HG03103 (cell line): ENCODE data around the gene NCOA3.

ENCODE experiments used
- ATAC-seq: cut with Tn5 transposase; IDR thresholded peaks from one replicate; pipeline ENCODE4 v1.9.1; 2021; ENCODE audit warnings: low read depth; ENCODE audit not compliant: unreplicated experiment

NCOA3 gene

GRCh38 chr20:47660983-47661700 is 159.5 kb downstream of the NCOA3 start:
- ATAC-seq, result no peak

GRCh38 chr20:47661714-47662113 is 160.0 kb downstream of the NCOA3 start:
- ATAC-seq, result no peak

DNA sequence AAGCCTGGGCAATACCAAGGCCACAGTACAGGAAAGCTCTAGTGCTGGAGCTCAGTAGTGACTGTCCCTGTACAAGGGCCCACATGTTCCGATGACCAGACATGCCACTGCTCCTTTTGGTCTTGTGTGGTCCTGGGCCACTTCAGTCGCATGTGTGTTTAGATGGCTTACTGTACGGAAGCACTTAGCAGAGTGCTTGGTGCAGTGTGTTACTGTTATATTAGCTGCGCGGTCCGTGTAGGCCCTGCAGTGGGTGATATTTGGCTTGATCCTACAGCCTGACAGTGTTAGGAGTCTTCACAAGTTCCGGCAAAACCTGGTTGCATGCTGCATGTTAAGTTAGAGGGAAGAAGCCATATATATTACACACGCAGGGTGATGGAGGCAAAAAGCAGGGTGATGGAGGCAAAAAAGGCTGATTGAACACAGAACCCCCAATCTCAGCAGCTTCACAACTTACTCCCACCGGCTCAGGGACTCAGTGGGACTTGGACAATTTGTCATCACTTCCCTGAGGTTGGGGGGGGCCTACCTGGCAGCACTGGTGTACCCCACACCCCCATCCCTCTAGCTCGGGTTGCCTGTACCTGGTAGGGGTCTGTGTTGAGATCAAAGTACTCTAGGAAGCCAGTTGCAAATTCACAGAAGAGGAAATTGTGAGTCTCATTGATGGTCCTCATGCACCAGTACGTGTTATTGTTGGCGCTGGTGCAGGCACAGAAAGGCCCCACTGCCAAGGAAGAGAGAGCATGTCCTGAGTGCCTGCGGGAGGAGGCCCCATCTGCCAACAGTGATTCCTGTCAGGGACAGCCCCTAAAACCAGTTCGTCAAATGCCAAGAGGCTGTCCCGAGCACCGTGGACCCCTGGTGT is 161.0 kb downstream of the NCOA3 start:
- ATAC-seq, result no peak

- no peak for ATAC-seq
Measured at GRCh38 chr20:47663354-47664067, 161.8 kb downstream of the NCOA3 start.

GRCh38 chr20:47664068-47664437 is 162.4 kb downstream of the NCOA3 start:
- no peak for ATAC-seq

- ATAC-seq, result no peak
Measured at GRCh38 chr20:47664744-47665143, 163.1 kb downstream of the NCOA3 start.

- no peak for ATAC-seq
Measured at GRCh38 chr20:47665221-47665991, 163.7 kb downstream of the NCOA3 start.

- ATAC-seq, result no peak
Measured at GRCh38 chr20:47666304-47666703, 164.6 kb downstream of the NCOA3 start.

DNA sequence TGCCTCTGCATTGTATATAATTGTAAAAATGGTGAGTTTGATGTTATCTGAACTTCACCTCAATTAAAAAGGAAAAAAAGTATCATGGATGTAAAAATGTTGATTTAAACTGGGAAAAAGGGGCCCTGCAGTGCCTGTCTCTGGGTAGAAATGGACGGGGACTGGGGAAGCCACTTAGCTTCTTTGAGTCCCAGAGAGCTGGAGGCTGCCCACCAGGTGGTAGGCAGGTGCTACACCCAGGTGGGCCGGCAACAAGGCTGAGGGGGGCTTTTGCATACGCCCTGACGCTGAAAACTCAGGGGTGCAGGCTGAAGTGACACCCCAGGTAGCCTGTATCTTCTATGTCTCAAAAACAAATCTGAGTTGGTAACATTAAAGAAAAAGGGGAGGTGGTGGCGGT is 165.4 kb downstream of the NCOA3 start:
- ATAC-seq, result no peak

GRCh38 chr20:47667531-47668312 is 166.0 kb downstream of the NCOA3 start:
- ATAC-seq, result no peak

- ATAC-seq, result no peak
Measured at GRCh38 chr20:47668313-47669151, 166.8 kb downstream of the NCOA3 start.

DNA sequence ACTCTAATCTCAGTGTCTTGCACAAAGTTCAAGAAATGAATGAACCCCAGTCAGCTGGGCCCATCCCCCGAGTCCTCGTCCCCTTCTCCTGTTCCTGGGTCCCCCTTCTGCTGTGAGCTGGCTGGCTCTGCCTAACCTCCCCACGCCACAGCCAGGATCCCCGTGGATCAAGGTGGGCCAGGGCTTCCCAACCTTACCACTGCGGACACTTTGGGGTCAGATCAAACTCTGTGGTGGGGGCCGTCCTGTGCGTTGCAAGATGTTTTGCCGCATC is 167.4 kb downstream of the NCOA3 start:
- ATAC-seq, result no peak

GRCh38 chr20:47669489-47669888 is 167.8 kb downstream of the NCOA3 start:
- ATAC-seq, result no peak

DNA sequence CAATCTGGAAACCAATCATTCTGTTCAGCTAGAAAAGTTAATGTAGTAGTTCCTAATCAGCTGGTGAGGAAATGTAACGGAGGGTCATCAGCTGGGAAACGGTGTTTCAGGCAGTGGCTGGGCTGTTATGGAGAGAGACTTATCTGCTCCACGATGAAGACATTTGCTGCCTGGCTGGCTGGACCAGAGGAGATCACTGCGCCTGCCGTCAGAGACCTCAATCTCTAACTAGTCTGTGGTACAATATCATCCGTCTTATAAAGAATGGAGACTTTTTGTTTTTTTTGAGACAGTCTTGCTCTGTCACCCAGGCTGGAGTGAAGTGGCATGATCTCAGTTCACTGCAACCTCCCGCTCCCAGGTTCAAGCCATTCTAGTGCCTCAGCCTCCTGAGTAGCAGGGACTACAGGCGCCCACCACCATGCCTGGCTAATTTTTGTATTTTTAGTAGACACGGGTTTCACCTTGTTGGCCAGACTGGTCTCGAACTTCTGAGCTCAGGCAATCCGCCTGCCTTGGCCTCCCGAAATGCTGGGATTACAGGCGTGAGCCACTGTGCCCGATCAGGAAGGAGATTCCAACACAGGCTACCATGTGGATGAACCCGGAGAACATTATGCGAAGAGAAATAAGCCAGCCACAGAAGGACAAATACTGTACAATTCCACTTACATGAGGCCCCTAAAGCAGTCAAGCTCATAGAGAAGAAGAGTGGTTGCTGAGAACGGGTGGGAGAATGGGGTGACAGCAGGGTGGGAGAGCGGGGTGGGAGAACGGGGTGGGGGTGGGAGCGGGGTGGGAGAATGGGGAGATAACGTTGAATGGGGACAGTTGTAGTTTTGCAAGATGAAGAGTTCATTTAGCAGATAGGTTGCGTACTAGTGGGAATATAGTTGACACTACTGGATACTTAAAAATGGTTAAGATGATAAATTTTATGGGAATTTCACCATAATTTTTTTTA is 168.5 kb downstream of the NCOA3 start:
- ATAC-seq, result no peak

DNA sequence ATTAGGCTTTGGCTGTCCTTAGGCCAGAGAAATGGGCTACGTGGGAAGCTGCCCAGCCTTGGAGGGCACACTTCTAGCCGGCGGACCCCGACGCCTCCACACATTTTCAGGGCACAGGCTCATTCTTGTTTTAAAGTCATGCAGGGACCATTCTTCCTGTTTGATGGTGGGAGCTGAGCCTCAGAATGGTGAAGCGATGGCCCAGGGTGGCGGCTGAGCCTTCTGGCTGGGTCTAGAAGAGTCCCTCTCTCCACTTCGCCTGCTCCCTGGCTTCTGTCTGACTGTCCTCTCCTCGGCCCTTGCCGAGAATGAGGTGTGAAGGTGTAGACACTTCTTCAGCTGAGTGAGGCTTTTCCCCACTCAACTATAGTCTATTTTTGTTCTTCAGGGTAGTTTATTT is 169.2 kb downstream of the NCOA3 start:
- ATAC-seq, result no peak

GRCh38 chr20:47672166-47672565 is 170.5 kb downstream of the NCOA3 start:
- no peak for ATAC-seq

- ATAC-seq, result no peak
Measured at GRCh38 chr20:47672886-47673670, 171.4 kb downstream of the NCOA3 start.

- no peak for ATAC-seq
Measured at GRCh38 chr20:47673671-47673955, 171.9 kb downstream of the NCOA3 start.
